GM19324 (cell line): ENCODE results near the gene TFB1M.
"Not testable (repeated sequence)": the region's sequence is repeated elsewhere in the genome, so short reads cannot be mapped to it uniquely, and the experiment has no call there.

Source experiments
- ATAC-seq: cut with Tn5 transposase; IDR thresholded peaks from one replicate; pipeline ENCODE4 v1.9.1; 2021; ENCODE audit warnings: mild to moderate bottlenecking, moderate library complexity; ENCODE audit not compliant: unreplicated experiment, low FRiP score

TFB1M gene

GRCh38 chr6:155245193-155245592, 69.1 kb downstream of the TFB1M start:
- no peak for ATAC-seq

DNA sequence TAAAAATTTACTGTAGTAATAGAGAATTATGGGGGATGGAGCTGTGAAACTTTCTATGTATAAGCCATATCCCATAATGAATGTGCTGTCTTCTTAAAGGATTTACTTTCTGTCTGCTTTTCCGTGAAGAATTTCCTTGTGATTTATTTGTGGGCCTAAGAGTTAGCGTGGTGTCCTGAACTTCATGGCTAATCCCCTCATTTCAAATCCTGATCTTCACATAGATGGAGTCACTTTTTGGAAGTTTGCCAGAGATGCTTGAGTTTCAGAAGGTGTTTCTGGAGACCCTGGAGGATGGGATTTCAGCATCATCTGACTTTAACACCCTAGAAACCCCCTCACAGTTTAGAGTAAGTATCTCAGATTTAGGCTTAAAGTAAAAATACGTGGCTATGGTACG, 69.8 kb downstream of the TFB1M start:
- ATAC-seq, result no peak

DNA sequence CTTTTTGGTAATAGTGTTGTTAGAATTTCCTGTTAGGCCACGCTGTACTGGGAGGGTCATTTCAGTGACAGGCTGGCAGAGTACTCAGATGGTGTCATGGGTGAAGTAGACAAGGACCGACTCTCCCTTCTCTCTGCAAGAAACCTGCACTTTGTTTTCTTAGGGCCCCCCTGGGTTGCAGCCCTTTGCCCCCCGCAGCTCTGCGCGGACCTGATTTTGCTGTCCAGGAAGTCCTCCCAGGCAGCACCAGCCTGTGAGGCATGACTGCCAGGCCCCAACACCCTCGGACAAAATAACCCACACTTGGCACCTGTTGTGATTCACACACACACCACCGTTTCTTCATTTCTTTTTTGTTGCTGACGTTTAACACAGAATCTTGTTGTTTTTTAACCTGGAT, 72.3 kb downstream of the TFB1M start:
- ATAC-seq, result no peak

GRCh38 chr6:155240905-155241600, 73.2 kb downstream of the TFB1M start:
- no peak for ATAC-seq

- ATAC-seq, result no peak
Measured at GRCh38 chr6:155237613-155238012, 76.7 kb downstream of the TFB1M start.

GRCh38 chr6:155235087-155235486, 79.2 kb downstream of the TFB1M start:
- ATAC-seq, result no peak

GRCh38 chr6:155234687-155235086, 79.6 kb downstream of the TFB1M start:
- ATAC-seq, result no peak

- no peak for ATAC-seq
Measured at GRCh38 chr6:155234167-155234566, 80.1 kb downstream of the TFB1M start.

GRCh38 chr6:155232848-155233247, 81.4 kb downstream of the TFB1M start:
- no peak for ATAC-seq

GRCh38 chr6:155230975-155231374, 83.3 kb downstream of the TFB1M start:
- not testable (repeated sequence) for ATAC-seq

- ATAC-seq, result no peak
Measured at GRCh38 chr6:155228546-155229166, 85.6 kb downstream of the TFB1M start.

DNA sequence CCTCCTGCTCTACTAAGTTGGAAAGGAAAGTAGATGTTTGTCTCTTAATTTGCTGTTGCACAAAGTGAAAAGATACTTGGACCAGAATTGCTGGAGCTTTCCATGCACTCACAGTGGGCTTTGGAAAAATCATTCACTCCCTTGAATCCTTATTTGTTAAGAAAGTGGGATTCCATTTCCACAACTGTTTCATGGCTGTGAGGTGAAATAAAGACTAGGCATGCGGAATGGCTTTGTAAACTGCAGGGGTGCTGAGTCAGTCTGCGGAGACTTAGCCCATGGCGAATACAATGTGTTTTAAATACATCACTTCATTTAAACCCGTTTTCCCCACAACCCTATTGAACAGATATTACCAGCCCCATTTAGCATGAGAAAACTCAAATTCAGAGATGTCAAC, 87.2 kb downstream of the TFB1M start:
- no peak for ATAC-seq

- ATAC-seq, result no peak
Measured at GRCh38 chr6:155224618-155225017, 89.7 kb downstream of the TFB1M start.

GRCh38 chr6:155223646-155224451, 90.4 kb downstream of the TFB1M start:
- ATAC-seq, result peak; percentile 95

GRCh38 chr6:155222506-155222905, 91.8 kb downstream of the TFB1M start:
- no peak for ATAC-seq

- ATAC-seq, result no peak
Measured at GRCh38 chr6:155221086-155221485, 93.2 kb downstream of the TFB1M start.

DNA sequence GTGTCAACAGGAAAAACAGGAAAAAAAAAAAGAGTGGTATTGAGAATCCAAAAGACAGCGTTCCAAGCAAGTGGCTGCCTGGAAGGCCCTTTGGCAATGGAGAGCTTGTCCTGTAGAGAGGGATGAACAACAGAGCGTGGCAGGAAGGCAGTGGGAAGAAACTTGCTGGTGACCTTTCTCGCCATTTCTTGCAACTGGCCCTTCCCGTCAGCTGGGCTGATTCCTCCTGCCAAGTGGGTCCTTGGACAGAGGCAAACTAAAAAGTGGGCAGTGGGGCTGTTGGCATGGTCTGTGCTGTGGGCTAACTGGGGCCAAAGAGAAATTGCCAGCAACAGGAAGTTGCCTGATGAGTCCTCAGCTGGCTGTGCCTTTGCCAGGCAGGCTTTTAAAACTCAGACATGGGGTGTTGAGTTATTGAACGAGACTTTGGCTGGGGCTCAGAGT, 94.4 kb downstream of the TFB1M start:
- ATAC-seq, result no peak

DNA sequence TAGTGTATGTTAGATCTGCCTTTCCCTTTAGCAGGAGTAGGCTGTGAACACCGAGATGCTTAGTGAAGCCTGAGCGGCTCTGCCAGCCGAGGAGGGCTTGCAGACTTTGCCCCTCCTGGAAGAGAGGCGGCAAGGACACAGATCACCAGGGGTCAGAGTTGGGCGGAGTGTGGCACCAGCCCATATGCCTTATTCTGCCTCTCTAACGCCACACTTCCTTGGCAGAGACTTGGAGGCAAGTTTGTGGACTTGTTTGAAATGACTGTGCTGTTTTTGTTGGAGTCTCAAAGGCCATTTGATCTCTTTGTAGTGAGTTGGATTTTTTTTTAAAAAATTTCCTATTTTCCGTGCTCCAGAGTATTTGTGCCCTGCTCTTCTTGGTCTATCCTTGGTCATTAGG, 95.0 kb downstream of the TFB1M start:
- ATAC-seq, result no peak

- ATAC-seq, result not testable (repeated sequence)
Measured at GRCh38 chr6:155218711-155219110, 95.6 kb downstream of the TFB1M start.

DNA sequence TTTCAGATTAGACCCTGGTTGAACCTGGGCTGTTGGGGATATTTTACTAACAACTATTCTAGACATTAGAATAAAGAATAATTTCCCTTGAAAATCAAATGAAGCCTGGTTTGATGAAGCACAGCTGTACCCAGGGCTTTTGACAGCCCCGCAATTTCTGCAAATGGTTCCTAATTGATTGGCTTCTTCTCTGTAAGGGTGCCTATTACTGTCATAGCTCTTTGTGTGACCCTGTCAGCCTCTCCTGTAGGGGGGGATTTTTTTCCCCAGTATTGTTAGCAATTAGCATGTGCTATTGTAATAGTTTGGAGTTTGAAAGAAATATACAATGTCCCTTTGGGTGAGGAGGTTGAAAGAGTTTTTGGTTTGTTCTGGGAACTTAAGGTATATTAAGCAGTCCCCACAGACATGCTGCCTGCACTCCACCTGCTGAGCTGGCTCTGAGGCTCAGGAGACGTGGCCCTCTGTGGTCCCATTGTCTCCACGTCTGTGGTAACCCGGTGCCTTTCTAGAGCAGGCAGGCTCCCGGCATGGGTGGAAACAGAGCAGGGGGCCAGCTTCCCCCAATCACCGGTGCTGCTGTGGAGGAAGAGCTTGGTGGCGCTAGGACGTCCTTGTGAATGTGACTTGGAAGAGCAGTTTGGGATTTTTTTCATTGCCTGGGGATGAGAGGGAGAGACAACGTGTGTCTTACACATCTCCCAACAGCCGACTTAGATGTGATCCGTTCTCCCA, 97.8 kb downstream of the TFB1M start:
- ATAC-seq, result no peak

DNA sequence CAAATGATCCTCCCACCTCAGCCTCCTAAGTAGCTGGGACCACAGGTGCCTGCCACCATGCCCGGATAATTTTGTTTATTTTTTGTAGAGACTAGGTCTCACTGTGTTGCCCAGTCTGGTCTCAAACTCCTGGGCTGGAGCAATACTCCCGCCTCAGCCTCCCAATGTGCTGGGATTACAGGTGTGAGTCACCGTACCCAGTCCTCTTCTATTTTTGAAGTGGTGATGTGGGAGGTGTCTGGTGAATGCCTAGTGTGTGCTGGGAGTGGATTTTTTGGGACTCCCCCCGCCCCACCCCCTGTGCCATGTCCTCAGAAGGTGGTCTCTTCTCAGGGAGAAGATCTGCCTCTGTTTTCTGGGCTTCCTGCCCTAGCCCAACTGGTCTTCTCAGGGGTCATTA, 98.4 kb downstream of the TFB1M start:
- ATAC-seq, result no peak
